WI38 (cell line): ENCODE measurements around the gene FOXJ3.

Experiments
- H3K4me3 ChIP-seq: 2 replicates; pipeline ENCODE4 v1.5.1; 2011; ENCODE audit warnings: low read depth, mild to moderate bottlenecking, control low read depth, low read length
- CTCF ChIP-seq: IDR thresholded peaks from 2 replicates; pipeline ENCODE4 v1.5.1; 2012; ENCODE audit warnings: low read depth, mild to moderate bottlenecking, control low read depth, low read length

Gene FOXJ3

GRCh38 chr1:42181687-42182086, 153.3 kb downstream of the FOXJ3 start:
- H3K4me3 ChIP-seq: no peak overlapping the region
- TF ChIP-seq CTCF: no peak

- no peak overlapping the region for H3K4me3 ChIP-seq
- no peak for TF ChIP-seq CTCF
These were observed 155.1 kb downstream of the FOXJ3 start for GRCh38 chr1:42179900-42180329.

GRCh38 chr1:42179275-42179674, 155.8 kb downstream of the FOXJ3 start:
- no peak for TF ChIP-seq CTCF
- H3K4me3 ChIP-seq: no peak overlapping the region

- no peak overlapping the region for H3K4me3 ChIP-seq
These were observed 156.8 kb downstream of the FOXJ3 start for GRCh38 chr1:42178249-42178648.

GRCh38 chr1:42177541-42177981, 157.5 kb downstream of the FOXJ3 start:
- no peak for TF ChIP-seq CTCF
- H3K4me3 ChIP-seq: no peak overlapping the region

More at GRCh38 chr1:42178249-42178648, 156.8 kb downstream of the FOXJ3 start:
- no peak for TF ChIP-seq CTCF

- no peak overlapping the region for H3K4me3 ChIP-seq
These were observed 158.0 kb downstream of the FOXJ3 start for GRCh38 chr1:42176902-42177519.

More at GRCh38 chr1:42176902-42177519, 158.0 kb downstream of the FOXJ3 start:
- peak; percentile 73 for TF ChIP-seq CTCF
